NT2/D1 (cell line): ENCODE data around the gene LUC7L2.

Source experiments
- YY1 ChIP-seq: IDR thresholded peaks from 2 replicates; pipeline ENCODE4 v1.6.1; 2011; ENCODE audit not compliant: insufficient read length, insufficient read depth
- ZNF274 ChIP-seq: IDR thresholded peaks from 2 replicates; pipeline ENCODE4 v1.6.1; 2011; ENCODE audit warnings: mild to moderate bottlenecking, low read depth, low read length

- TF ChIP-seq YY1: no peak
- TF ChIP-seq ZNF274: no peak
Measured at GRCh38 chr7:139403601-139404000, 43.9 kb downstream of the LUC7L2 start.
